GM18909 (cell line): ENCODE results near the gene CROCC2.

Experiments used
- ATAC-seq: cut with Tn5 transposase; IDR thresholded peaks from one replicate; pipeline ENCODE4 v1.9.1; 2021; ENCODE audit warnings: mild to moderate bottlenecking; ENCODE audit not compliant: unreplicated experiment, poor library complexity

The CROCC2 gene

GRCh38 chr2:240953426-240954410 is 47.6 kb downstream of the CROCC2 start:
- ATAC-seq: no peak

DNA sequence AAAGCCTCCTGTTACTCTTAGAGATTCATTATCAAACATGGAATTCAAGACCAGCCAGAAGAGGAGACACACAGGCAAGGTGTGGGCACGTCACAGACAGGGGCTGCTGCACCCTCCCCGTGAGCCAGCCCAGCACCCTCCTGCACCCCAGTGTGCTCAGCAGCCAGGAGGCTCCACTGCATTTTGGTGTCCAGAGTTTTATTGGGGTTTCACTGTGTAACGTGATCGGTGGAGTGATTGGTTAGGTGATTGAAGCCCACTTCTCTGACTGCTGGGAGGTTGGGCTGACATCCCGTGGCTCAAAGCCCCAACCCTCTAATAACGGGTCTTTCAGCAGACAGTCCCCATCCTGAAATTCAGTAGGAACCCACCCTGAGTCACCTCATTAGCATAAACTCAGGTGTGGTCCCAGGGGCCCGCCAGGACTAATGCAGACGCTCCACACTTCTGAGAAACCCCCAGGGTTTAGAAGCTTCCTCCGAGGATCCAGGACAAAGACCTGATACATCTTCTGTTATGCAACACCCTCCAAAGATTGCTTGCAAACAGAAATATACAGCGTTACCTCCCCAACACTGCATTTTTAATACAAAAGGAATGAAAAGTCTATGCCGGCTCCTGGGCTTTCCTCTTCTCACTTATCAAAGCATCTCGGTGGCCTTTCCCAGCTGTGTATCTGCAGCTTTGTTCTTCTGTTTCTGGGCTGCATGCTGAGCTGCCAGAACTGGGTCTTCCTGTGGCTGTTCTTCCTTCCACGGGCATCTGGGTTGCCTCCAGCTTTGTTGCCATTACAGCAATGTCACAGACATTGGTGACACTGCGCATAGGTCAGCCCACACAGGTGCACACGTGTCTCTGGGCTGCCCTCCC is 48.5 kb downstream of the CROCC2 start:
- ATAC-seq: no peak

DNA sequence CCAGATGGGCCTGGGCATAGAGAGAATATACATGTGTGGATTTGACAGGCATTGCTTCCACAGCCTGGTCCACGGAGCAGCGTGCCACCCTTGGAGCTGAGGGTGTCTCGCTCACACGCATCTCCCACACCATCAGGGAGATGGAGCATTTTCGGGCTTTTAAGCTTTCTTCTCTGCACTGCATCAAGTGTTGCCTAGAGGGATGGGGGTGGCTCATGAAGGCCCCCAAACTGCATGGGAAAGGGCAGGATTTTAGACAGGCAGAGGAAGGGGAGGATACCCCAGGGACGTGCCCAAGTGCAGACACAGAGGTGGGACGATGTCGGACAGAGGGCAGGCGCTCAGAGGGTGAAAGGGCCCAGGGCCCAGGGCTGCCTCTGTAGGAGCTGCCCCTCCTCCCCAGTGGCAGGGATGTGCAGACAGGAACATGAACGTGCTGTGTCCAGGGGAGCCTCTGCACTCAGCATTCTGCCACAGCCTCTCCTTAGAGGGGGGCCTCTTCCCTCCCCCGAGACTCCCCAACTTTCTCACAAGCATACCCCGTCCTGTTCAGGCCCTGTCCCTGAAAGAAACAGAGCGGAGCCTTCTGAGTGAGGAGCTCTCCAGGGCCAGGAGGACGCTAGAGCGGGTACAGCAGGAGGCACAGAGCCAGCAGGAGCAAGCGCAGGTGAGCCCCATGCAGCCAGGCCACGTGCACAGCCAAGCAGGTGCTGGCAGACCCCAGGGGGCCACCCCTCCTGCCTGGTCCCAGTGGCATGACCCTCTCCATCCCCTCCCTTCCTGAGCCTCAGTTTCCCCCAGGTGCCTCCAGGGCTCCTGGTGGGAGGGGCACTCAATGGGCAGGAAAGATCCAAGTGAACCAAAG is 49.4 kb downstream of the CROCC2 start:
- no peak for ATAC-seq

GRCh38 chr2:240956171-240956934 is 50.2 kb downstream of the CROCC2 start:
- no peak for ATAC-seq

GRCh38 chr2:240956935-240957655 is 51.0 kb downstream of the CROCC2 start:
- ATAC-seq: no peak

GRCh38 chr2:240957656-240958365 is 51.7 kb downstream of the CROCC2 start:
- ATAC-seq: no peak

GRCh38 chr2:240958366-240959213 is 52.5 kb downstream of the CROCC2 start:
- ATAC-seq: no peak

GRCh38 chr2:240959214-240959940 is 53.2 kb downstream of the CROCC2 start:
- ATAC-seq: no peak

DNA sequence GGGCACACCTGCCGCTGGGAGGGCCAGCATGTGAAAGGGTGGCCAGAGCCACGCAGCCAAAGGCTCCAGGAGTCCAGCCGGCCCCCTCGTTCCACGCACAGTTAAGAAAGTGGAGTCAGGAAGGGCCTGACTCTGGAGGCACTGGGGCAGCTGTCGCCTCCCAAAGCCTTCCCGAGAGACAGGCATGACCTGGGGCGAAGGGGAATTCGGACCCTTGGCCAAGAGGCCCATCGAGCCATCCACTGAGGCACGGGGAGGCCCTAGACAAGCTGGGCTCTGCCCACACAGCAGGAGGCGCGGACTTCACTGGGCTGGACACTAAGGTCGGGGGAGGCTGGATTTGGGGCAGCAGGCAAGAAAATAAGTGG is 53.8 kb downstream of the CROCC2 start:
- no peak for ATAC-seq

DNA sequence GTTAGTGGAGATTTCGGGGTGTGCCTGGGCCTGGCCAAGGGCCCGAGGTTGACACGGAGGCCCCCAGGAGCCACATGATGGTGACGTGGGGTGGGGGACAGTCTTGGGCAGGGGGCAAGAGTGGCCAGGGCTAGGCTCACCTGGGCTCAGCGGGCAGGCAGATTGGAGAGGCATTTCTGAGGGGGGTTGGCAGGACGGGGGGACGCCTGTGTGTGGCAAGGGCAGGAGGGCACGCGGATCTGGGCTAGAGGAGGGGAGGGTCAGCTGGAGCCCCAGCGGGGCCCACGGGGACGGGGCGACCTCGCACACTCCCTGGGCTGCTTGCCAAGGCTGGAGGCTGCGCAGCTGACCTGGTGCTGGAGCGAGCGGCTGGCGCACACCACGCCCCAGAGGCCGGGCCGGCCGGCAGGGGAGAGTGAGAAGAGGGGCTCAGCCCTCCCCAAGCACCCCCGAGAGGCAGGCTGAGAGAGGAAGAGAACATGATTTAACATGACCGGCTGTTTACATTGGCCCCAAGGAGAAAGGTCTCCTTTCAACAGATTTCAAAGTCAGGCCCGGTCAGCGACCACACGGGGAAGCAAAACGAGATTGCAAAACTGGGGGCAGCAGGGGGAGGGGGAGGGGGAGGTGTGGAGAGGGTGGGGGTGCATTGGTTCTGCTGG is 54.3 kb downstream of the CROCC2 start:
- no peak for ATAC-seq

DNA sequence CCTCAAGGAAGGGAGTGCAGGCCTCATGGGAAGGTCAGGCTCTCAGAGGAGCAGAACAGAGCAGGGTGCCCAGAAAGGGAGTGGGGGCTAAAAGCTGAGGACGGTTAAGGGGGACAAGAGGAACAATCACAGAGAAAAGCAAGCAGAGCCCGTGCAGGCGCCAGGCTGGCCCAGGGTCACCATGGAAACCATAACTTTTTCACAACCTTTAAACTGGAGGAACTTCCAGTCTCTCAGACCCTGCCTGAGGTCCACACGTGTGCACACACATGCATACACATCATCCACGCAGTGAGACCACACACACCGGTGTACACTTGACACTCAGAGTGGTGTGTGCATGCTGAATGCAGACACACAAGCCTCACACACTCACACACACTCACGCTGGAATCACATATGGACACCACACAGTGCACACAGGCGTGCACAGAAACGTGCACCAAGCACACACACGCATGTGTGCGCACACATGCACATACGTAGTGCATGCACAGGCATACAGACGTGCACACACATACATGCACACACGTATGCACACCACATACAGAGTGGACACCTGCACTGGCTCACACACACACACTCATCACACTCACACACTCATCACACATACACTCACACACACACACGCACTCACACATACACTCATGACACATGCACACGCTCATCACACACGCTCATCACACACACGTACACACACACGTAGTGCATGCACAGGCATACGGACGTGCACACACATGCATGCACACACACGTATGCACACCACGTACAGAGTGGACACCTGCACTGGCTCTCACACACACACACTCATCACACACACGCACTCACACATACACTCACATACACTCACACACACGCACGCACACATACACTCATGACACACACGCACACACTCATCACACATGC is 55.1 kb downstream of the CROCC2 start:
- no peak for ATAC-seq

- no peak for ATAC-seq
Observed at GRCh38 chr2:240961910-240962299, 55.8 kb downstream of the CROCC2 start.

DNA sequence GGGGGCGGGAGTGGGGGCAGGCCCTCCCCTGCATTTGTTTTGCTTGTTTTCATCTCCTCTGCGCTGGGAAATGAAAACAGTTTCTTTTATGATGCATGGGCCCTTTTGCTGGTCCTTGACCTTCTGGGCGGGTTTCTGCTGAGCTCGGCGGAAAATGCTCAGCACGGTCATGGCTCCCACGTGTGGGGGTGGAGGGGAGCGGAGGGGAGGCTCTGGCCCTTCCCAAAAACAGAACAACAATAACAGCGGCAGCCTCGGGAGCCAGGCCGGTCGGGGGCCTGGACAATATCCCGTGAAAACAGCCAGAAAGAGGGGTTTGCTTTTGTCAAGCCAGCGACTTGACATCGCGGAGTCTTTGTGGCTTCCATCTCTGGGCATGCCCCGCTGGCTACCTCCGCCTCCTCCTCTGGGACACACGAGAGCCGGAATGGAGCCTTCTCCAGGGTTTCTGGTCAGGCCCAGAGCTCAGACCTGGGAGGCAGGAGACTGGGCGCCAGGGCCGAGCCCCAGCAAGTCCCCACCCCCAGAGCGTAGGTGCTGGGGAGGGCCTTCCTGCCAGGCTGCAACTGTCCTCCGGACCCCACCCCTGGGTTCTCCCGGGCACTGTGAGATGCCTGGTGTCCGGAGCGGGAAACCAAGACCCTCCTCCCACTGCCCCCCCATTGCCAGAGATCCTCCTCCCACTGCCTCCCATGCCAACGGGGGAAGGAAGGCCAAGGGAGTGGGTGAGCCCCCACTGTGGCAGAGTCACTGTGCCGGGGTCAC is 56.3 kb downstream of the CROCC2 start:
- ATAC-seq: no peak

- ATAC-seq: no peak
Observed at GRCh38 chr2:240963065-240963867, 57.1 kb downstream of the CROCC2 start.
